GM08714 (cell line): ENCODE data around the gene OR10R2.
"Not testable (repeated sequence)": the region's sequence is repeated elsewhere in the genome, so short reads cannot be mapped to it uniquely, and the experiment has no call there.

ENCODE experiments used
- H3K4me3 ChIP-seq: fragments of 200-500 bp; sonication (Bioruptor generic); 2 replicates; pipeline ENCODE4 v1.5.1; 2014; ENCODE audit warnings: mild to moderate bottlenecking, low read length, inconsistent platforms
- ZNF274 ChIP-seq: IDR thresholded peaks from 2 replicates; pipeline ENCODE4 v1.6.1; 2012; ENCODE audit warnings: mild to moderate bottlenecking, low read depth, low read length

OR10R2 gene, protein sequence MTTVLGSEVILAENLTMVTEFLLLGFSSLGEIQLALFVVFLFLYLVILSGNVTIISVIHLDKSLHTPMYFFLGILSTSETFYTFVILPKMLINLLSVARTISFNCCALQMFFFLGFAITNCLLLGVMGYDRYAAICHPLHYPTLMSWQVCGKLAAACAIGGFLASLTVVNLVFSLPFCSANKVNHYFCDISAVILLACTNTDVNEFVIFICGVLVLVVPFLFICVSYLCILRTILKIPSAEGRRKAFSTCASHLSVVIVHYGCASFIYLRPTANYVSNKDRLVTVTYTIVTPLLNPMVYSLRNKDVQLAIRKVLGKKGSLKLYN

GRCh38 chr1:158471920-158472319 is at the start of gene OR10R2:
Gene OR10R2, plus strand, starts transcription at chr1:158472220. Its CDS starts 106 bp downstream, at chr1:158472326.
- no peak for TF ChIP-seq ZNF274
- H3K4me3 ChIP-seq, result no peak within 1 kb of the TSS

DNA sequence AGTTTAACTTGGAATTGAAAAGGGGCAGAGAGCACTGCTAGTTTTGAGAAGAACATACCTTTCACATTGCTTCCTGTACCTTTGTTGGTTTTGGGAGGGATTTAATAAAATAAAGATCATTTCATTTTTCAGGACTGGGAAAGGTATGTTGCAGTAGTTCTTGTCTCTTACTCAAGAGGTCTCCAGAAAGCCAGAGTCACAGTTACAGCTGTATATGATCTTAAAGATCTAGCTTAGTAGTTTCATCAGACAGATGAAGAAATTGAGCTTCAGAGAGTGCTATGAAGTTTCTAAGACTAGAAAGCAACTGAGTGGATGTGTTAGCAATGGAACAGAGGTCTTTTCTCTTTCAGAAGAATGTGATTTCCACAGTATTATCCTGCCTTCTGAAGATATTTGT is 47.0 kb upstream of the OR10R2 start:
- no peak overlapping the region for H3K4me3 ChIP-seq
- no peak for TF ChIP-seq ZNF274

- no peak within 1 kb of the TSS for H3K4me3 ChIP-seq
- no peak for TF ChIP-seq ZNF274
These were observed 45.9 kb upstream of the OR10R2 start, which contains the start of gene OR10K2 for GRCh38 chr1:158426137-158426536. Gene OR10K2, minus strand, starts transcription at chr1:158426237. Its CDS starts 5,371 bp downstream, at chr1:158420866.

DNA sequence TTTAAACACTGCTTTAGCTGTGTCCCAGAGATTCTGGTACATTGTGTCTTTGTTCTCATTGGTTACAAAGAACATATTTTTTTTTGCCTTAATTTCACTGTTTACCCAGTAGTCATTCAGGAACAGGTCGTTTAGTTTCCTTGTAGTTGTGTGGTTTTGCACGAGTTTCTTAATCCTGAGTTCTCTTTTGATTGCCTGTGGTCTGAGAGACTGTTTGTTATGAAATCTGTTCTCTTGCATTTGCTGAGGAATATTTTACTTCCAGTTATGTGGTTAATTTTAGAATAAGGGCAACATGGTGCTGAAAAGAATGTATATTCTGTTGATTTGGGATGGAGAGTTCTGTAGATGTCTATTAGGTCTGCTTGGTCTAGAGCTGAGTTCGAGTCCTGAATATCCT is 41.9 kb upstream of the OR10R2 start:
- not testable (repeated sequence) for H3K4me3 ChIP-seq

- no peak for TF ChIP-seq ZNF274
- H3K4me3 ChIP-seq, result no peak overlapping the region
These were observed 37.3 kb upstream of the OR10R2 start for GRCh38 chr1:158434741-158435140.

DNA sequence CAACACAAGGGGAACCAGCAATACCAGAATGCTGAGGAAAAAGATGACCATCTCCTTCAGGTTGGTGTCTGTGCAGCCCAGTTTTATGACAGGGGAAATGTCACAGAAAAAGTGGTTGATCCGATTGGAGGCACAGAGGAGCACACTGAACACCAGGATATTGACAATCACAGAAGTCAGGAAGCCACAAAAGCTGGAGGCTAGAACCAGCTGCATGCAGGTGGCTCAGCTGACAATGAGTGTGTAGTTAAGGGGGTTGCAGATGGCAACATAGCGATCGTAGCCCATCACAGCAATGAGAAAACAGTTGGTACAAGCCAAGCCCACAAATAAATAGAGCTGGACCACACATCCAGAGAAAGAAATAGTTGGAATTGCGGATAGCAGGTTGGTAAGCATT is 26.6 kb upstream of the OR10R2 start:
- no peak overlapping the region for H3K4me3 ChIP-seq
- TF ChIP-seq ZNF274, result no peak

- TF ChIP-seq ZNF274, result no peak
These were observed 17.5 kb upstream of the OR10R2 start for GRCh38 chr1:158454537-158454936.

GRCh38 chr1:158457246-158457645 is 14.8 kb upstream of the OR10R2 start:
- no peak for TF ChIP-seq ZNF274
- H3K4me3 ChIP-seq, result no peak overlapping the region

More at GRCh38 chr1:158454537-158454936, 17.5 kb upstream of the OR10R2 start:
- H3K4me3 ChIP-seq, result no peak overlapping the region

GRCh38 chr1:158458263-158458662 is 13.8 kb upstream of the OR10R2 start:
- no peak overlapping the region for H3K4me3 ChIP-seq
- no peak for TF ChIP-seq ZNF274

DNA sequence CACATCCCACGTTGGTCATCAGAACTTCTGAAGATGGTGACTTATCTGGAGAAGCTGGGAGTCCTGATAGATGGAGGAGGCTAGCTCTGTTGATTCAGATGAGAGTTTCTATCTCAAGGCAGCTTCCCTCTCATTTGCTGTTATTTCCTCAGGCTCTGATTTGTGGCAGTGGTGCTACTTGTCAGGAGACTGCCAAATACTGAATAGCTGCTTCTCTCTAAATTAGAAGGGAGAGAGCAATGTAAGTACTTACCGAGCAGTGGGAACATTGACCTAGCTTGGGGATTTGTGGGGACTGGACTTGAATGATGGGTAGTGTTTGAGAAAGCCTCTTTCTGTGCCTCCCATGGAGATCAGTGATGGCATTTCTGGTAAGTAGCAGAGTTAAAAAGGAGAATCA is 10.5 kb upstream of the OR10R2 start, which contains the start of gene OR10K1:
Gene OR10K1, plus strand, starts transcription at position 301 of the 400 bp plus-strand sequence. CDS start 3,728 bp downstream, outside the sequence.
- no peak for TF ChIP-seq ZNF274
- H3K4me3 ChIP-seq, result no peak within 1 kb of the TSS

GRCh38 chr1:158485455-158485854 is 13.4 kb downstream of the OR10R2 start:
- no peak overlapping the region for H3K4me3 ChIP-seq
- TF ChIP-seq ZNF274, result no peak

GRCh38 chr1:158491316-158491715 is 19.3 kb downstream of the OR10R2 start:
- no peak overlapping the region for H3K4me3 ChIP-seq
- no peak for TF ChIP-seq ZNF274

DNA sequence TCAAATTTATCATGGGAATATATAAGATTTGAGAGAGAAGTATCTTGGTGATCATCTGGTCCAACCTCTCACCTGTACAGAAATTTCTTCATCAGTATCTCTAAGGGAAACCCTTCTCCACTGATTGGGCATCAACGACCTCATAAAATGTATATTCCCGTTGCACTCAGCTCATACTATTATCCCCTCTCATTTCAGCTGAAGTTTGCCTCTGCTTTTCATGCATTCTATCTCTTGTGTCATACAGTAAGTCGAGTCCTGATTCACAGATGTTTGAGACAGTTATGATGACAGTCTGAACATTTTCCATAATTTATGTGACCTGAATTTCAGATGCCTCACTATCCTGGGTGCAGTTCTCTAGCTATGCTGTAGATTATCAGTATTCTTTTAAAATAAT is 21.0 kb downstream of the OR10R2 start:
- TF ChIP-seq ZNF274, result no peak
- H3K4me3 ChIP-seq, result no peak overlapping the region

DNA sequence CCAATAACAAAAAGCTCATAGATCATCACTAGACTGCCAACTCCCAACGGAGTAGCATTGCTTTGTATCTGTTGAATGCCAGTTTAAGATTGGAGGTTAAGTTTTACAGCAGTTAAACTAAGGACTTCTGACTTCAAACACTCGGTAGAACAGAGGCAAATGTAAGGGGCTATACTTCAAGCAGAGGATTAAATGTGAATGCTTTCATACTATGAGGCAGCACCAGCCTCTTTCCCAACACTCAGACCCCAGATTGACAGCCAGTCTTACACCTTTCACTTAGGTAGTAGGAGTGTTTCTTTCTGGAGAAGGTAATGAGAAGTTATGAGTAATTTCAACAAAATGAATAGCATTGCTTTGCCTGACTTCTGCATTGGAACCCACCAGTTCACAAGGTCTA is 22.8 kb downstream of the OR10R2 start:
- H3K4me3 ChIP-seq, result no peak overlapping the region
- TF ChIP-seq ZNF274, result no peak

- no peak overlapping the region for H3K4me3 ChIP-seq
- TF ChIP-seq ZNF274, result no peak
These were observed 24.4 kb downstream of the OR10R2 start for GRCh38 chr1:158496374-158496773.
